ENCODE results near the gene SEC24B. TPM values are rescaled to one million over a fixed set of nuclear protein-coding genes. Genes with fewer than 3 reads are reported as not detected.
"Not testable (repeated sequence)": the region's sequence is repeated elsewhere in the genome, so short reads cannot be mapped to it uniquely, and the experiment has no call there.

The SEC24B gene
- total and polyA plus RNA-seq, 4 donors: 8.0 to 34.8 (median 18.4) TPM

GRCh38 chr4:109578846-109579245 lies 145.2 kb downstream of the SEC24B start:
- Histone ChIP-seq H3K36me3 (ENCODE audit: control insufficient read depth in 4 of 4, insufficient read depth in 4 of 4, low read length in 4 of 4) (no peaks in the 10 kb centered on the region), H3K27me3 (ENCODE audit: control insufficient read depth in 3 of 3, insufficient read depth in 3 of 3, low read length in 2 of 3) (no peaks in the 10 kb centered on the region), H3K9me3 (ENCODE audit: control insufficient read depth in 4 of 4, insufficient read depth in 3 of 4, low read length in 3 of 4) (no peaks in the 10 kb centered on the region), H3K4me1 (ENCODE audit: control insufficient read depth in 5 of 5, insufficient read depth in 5 of 5, low read length in 5 of 5) (peaks cover 0 to 2% (median 0%) of the 10 kb centered on the region in 5 donors), H3K9ac (ENCODE audit: insufficient read depth in 1 of 2, low read length in 2 of 2) (no peak overlapping the region), H3K27ac (ENCODE audit: low read depth in 1 of 2, low read length in 1 of 2) (no peak overlapping the region), H3K4me3 (no peak overlapping the region)
- 65 to 80% methylated on average over 3 of the region's 3 CpGs for WGBS, 2 donors
- peak in 1 of 3 donors; percentile 18 for DNase-seq
- TF ChIP-seq, protein P1, sequence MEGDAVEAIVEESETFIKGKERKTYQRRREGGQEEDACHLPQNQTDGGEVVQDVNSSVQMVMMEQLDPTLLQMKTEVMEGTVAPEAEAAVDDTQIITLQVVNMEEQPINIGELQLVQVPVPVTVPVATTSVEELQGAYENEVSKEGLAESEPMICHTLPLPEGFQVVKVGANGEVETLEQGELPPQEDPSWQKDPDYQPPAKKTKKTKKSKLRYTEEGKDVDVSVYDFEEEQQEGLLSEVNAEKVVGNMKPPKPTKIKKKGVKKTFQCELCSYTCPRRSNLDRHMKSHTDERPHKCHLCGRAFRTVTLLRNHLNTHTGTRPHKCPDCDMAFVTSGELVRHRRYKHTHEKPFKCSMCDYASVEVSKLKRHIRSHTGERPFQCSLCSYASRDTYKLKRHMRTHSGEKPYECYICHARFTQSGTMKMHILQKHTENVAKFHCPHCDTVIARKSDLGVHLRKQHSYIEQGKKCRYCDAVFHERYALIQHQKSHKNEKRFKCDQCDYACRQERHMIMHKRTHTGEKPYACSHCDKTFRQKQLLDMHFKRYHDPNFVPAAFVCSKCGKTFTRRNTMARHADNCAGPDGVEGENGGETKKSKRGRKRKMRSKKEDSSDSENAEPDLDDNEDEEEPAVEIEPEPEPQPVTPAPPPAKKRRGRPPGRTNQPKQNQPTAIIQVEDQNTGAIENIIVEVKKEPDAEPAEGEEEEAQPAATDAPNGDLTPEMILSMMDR (IDR thresholded peaks at IDR 0.05; ENCODE audit: control extremely low read depth, extremely low read depth): no peak
- ATAC-seq (ENCODE audit: insufficient read depth, low FRiP score): no peak

DNA sequence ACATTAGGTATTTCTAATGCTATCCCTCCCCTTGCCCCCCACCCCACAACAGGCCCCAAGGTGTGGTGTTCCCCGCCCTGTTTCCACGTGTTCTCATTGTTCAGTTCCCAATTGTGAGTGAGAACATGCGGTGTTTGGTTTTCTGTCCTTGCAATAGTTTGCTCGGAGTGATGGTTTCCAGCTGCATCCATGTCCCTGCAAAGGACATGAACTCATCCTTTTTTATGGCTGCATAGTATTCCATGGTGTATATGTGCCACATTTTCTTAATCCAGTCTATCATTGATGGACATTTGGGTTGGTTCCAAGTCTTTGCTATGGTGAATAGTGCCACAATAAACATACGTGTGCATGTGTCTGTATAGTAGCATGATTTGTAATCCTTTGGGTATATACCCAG lies 146.4 kb downstream of the SEC24B start:
- not testable (repeated sequence) for H3K27ac ChIP-seq (ENCODE audit: low read depth in 1 of 2, low read length in 1 of 2); H3K4me3 ChIP-seq; H3K9me3 ChIP-seq (ENCODE audit: control insufficient read depth in 4 of 4, insufficient read depth in 3 of 4, low read length in 3 of 4); DNase-seq; H3K4me1 ChIP-seq (ENCODE audit: control insufficient read depth in 5 of 5, insufficient read depth in 5 of 5, low read length in 5 of 5); H3K9ac ChIP-seq (ENCODE audit: insufficient read depth in 1 of 2, low read length in 2 of 2); ATAC-seq (ENCODE audit: insufficient read depth, low FRiP score); H3K27me3 ChIP-seq (ENCODE audit: control insufficient read depth in 3 of 3, insufficient read depth in 3 of 3, low read length in 2 of 3); H3K36me3 ChIP-seq (ENCODE audit: control insufficient read depth in 4 of 4, insufficient read depth in 4 of 4, low read length in 4 of 4)
- WGBS, 2 donors: 93 to 96% methylated on average over 5 of the region's 5 CpGs

DNA sequence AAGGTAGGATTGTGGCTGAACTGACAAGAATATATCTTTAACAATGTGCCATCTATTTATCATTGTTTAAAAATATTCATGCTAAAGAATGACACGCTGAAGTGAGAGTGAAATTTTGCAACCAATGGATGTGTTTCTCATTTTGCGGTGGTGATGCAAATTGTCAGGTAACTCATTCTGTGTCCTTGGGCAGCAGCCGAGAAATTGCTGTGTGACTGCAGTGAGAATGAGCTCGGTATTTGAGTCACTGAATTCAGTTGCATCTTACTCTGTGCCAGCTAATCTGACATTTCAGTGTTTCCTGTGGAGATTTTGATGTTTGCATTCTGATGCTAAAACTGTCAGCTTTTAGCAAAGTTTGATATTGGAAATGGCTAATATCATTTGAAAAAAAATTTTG lies 154.6 kb downstream of the SEC24B start:
- ATAC-seq (ENCODE audit: insufficient read depth, low FRiP score) (no peak), DNase-seq (no peak)
- no peak overlapping the region for H3K27ac ChIP-seq (ENCODE audit: low read depth in 1 of 2, low read length in 1 of 2)
- peaks cover 0 to 3% (median 0%) of the 10 kb centered on the region in 4 donors for H3K9me3 ChIP-seq (ENCODE audit: control insufficient read depth in 4 of 4, insufficient read depth in 3 of 4, low read length in 3 of 4)
- TF ChIP-seq, protein P1 (IDR thresholded peaks at IDR 0.05; ENCODE audit: control extremely low read depth, extremely low read depth): no peak
- WGBS, 2 donors: 80 to 82% methylated on average over 4 of the region's 4 CpGs
- H3K4me3 ChIP-seq: no peak overlapping the region
- H3K9ac ChIP-seq (ENCODE audit: insufficient read depth in 1 of 2, low read length in 2 of 2): no peak overlapping the region
- no peaks in the 10 kb centered on the region for H3K36me3 ChIP-seq (ENCODE audit: control insufficient read depth in 4 of 4, insufficient read depth in 4 of 4, low read length in 4 of 4)
- no peaks in the 10 kb centered on the region for H3K4me1 ChIP-seq (ENCODE audit: control insufficient read depth in 5 of 5, insufficient read depth in 5 of 5, low read length in 5 of 5)
- no peaks in the 10 kb centered on the region for H3K27me3 ChIP-seq (ENCODE audit: control insufficient read depth in 3 of 3, insufficient read depth in 3 of 3, low read length in 2 of 3)

GRCh38 chr4:109589119-109589518 lies 155.5 kb downstream of the SEC24B start:
- H3K36me3 ChIP-seq (ENCODE audit: control insufficient read depth in 4 of 4, insufficient read depth in 4 of 4, low read length in 4 of 4): no peaks in the 10 kb centered on the region
- H3K27me3 ChIP-seq (ENCODE audit: control insufficient read depth in 3 of 3, insufficient read depth in 3 of 3, low read length in 2 of 3): no peaks in the 10 kb centered on the region
- DNase-seq: peak in 1 of 3 donors; percentile 4
- 76 to 83% methylated on average over 2 of the region's 2 CpGs for WGBS, 2 donors
- no peak overlapping the region for H3K9ac ChIP-seq (ENCODE audit: insufficient read depth in 1 of 2, low read length in 2 of 2)
- H3K4me1 ChIP-seq (ENCODE audit: control insufficient read depth in 5 of 5, insufficient read depth in 5 of 5, low read length in 5 of 5): no peaks in the 10 kb centered on the region
- no peak overlapping the region for H3K27ac ChIP-seq (ENCODE audit: low read depth in 1 of 2, low read length in 1 of 2)
- no peak for ATAC-seq (ENCODE audit: insufficient read depth, low FRiP score)
- H3K9me3 ChIP-seq (ENCODE audit: control insufficient read depth in 4 of 4, insufficient read depth in 3 of 4, low read length in 3 of 4): peaks cover 0 to 3% (median 0%) of the 10 kb centered on the region in 4 donors
- TF ChIP-seq, protein P1 (IDR thresholded peaks at IDR 0.05; ENCODE audit: control extremely low read depth, extremely low read depth): no peak
- H3K4me3 ChIP-seq: no peak overlapping the region
